HepG2 (cell line): ENCODE measurements around the gene SPATS2. TPM values are rescaled to one million over a fixed set of nuclear protein-coding genes. Genes with fewer than 3 reads are reported as not detected.
A peak's percentile ranks its signal among the peaks of the same experiment; 100 is the strongest.

ENCODE experiments used
- ATAC-seq: fragments of 200-7000 bp; cut with Tn5 transposase; 3 replicates; pipeline ENCODE4 v1.9.1; 2020; ENCODE audit warnings: mild to moderate bottlenecking, moderate library complexity
- BruUV-seq: library from RNA; stranded (reverse); fragments of 400-500 nt; replicated peaks from 2 replicates; lab custom pipeline; 2021; lab: Mats Ljungman, UMichigan
- CTCF ChIA-PET: fragments of 300-600 bp; formaldehyde crosslinking; extraction: SDS; loops from one replicate; lab custom pipeline; 2021; ENCODE audit warnings: low total read pairs, inconsistent platforms, low intra/inter-chr PET ratio; lab: Yijun Ruan, JAX
- POLR2A ChIA-PET: fragments of 350-600 bp; sonication (Branson Sonifier 250); formaldehyde crosslinking; loops from one replicate; lab custom pipeline; 2020; ENCODE audit warnings: antibody characterized with exemption, inconsistent platforms; lab: Yijun Ruan, JAX
- DNase-seq: peaks from one replicate; pipeline ENCODE4 v3.0.0-alpha.2; 2015; ENCODE audit warnings: low spot score
- FAIRE-seq: peaks from 3 replicates; lab custom pipeline; 2011; peaks lifted over from hg19 to GRCh38; lab: Jason Lieb, UNC
- H2AFZ ChIP-seq: one replicate; pipeline ENCODE4 v1.6.1; 2011; ENCODE audit warnings: low read length, inconsistent platforms
- H3K27ac ChIP-seq: fragments of 300-600 bp; 3 replicates; pipeline ENCODE4 v1.8.0; 2011; ENCODE audit warnings: mixed run types, mild to moderate bottlenecking, mixed read lengths, low read length, inconsistent platforms; ENCODE audit not compliant: insufficient read depth; ENCODE audit errors: extremely low read length
- H3K27me3 ChIP-seq, 2 experiments: fragments of 200-600 bp in 1 of 2; 2 replicates in 1 of 2; 3 replicates in 1 of 2; pipeline versions ENCODE4 v1.6.0 to v1.8.0; 2011; ENCODE audit warnings: low read length in 2 of 2, mild to moderate bottlenecking in 2 of 2, moderate library complexity in 2 of 2, inconsistent platforms in 1 of 2; ENCODE audit not compliant: insufficient read depth in 2 of 2, control insufficient read depth in 1 of 2
- H3K36me3 ChIP-seq, 2 experiments: fragments of 200-600 bp in 1 of 2; replicated peaks in 1 of 2; 2 replicates in 1 of 2; 3 replicates in 1 of 2; pipeline versions ENCODE4 v1.5.1 to v1.8.0; 2011; ENCODE audit warnings: low read length in 2 of 2, inconsistent platforms in 1 of 2; ENCODE audit not compliant: insufficient read depth in 2 of 2, control insufficient read depth in 1 of 2
- H3K4me1 ChIP-seq: 2 replicates; pipeline ENCODE4 v1.5.1; 2012; ENCODE audit warnings: low read length, inconsistent platforms; ENCODE audit not compliant: insufficient read depth
- H3K4me2 ChIP-seq: 2 replicates; pipeline ENCODE4 v1.6.0; 2011; ENCODE audit warnings: low read depth, low read length, inconsistent platforms
- H3K4me3 ChIP-seq, 3 experiments: fragments of 200-600 bp in 1 of 3; sonication (generic), shearing (Covaris generic) in 1 of 3; replicated peaks in 1 of 3; 2 replicates each; pipeline ENCODE4 v1.5.1; 2011 to 2016; ENCODE audit warnings: low read length in 3 of 3, inconsistent platforms in 2 of 3, low read depth in 2 of 3, mild to moderate bottlenecking in 2 of 3, control low read depth in 1 of 3, mixed read lengths in 1 of 3; ENCODE audit not compliant: insufficient read depth in 1 of 3
- H3K79me2 ChIP-seq: one replicate; pipeline ENCODE4 v1.6.1; 2011; ENCODE audit warnings: low read length, inconsistent platforms; ENCODE audit not compliant: insufficient read depth
- H3K9ac ChIP-seq: 2 replicates; pipeline ENCODE4 v1.6.0; 2011; ENCODE audit warnings: mild to moderate bottlenecking, low read depth, low read length, inconsistent platforms; ENCODE audit not compliant: insufficient read depth
- H3K9me3 ChIP-seq: 2 replicates; pipeline ENCODE4 v1.5.1; 2012; ENCODE audit warnings: mild to moderate bottlenecking, low read length
- H4K20me1 ChIP-seq: 2 replicates; pipeline ENCODE4 v1.6.0; 2011; ENCODE audit warnings: inconsistent platforms, mild to moderate bottlenecking, low read length, moderate library complexity; ENCODE audit not compliant: insufficient read depth
- ATF7-NPFF ChIP-seq: sonication (generic); formaldehyde crosslinking; IDR thresholded peaks from 2 replicates; pipeline ENCODE4 v1.8.1; 2023; ENCODE audit warnings: mild to moderate bottlenecking, low read depth, missing genetic modification reagents, moderate library complexity
- ATM ChIP-seq: fragments of 450-650 bp; IDR thresholded peaks from 2 replicates; pipeline ENCODE4 v1.7.1; 2017; ENCODE audit warnings: mild to moderate bottlenecking, borderline replicate concordance
- HNRNPL ChIP-seq: fragments of 200-400 bp; formaldehyde crosslinking; IDR thresholded peaks from 2 replicates; pipeline ENCODE4 v1.6.1; 2017; ENCODE audit warnings: mild to moderate bottlenecking, low read depth, low read length
- HOXD1 ChIP-seq: sonication (generic); formaldehyde crosslinking; IDR thresholded peaks from 2 replicates; pipeline ENCODE4 v1.5.0; 2020; ENCODE audit warnings: missing genetic modification reagents
- MYPOP ChIP-seq: sonication (generic); formaldehyde crosslinking; IDR thresholded peaks from 2 replicates; pipeline ENCODE4 v1.8.1; 2023; ENCODE audit warnings: mild to moderate bottlenecking, moderate library complexity, missing genetic modification reagents
- NR0B2 ChIP-seq: sonication (generic); formaldehyde crosslinking; IDR thresholded peaks from 2 replicates; pipeline ENCODE4 v1.4.0; 2020; ENCODE audit warnings: mild to moderate bottlenecking, missing genetic modification reagents
- NR2F1 ChIP-seq, 2 experiments: fragments of 450-650 bp in 1 of 2; formaldehyde crosslinking in 1 of 2; IDR thresholded peaks; 2 replicates each; pipeline versions ENCODE4 v1.5.0 to v1.6.1; 2016 to 2020; ENCODE audit warnings: mild to moderate bottlenecking in 1 of 2, missing compliant biosample characterization in 1 of 2, missing genetic modification reagents in 1 of 2, moderate library complexity in 1 of 2
- NR3C1 ChIP-seq: sonication (generic); formaldehyde crosslinking; IDR thresholded peaks from 2 replicates; pipeline ENCODE4 v1.4.0; 2020; ENCODE audit warnings: missing genetic modification reagents
- RBFOX2 ChIP-seq: fragments of 200-400 bp; formaldehyde crosslinking; IDR thresholded peaks from 2 replicates; pipeline ENCODE4 v1.6.1; 2017; ENCODE audit warnings: low read depth, mild to moderate bottlenecking, low read length
- SIN3A ChIP-seq: IDR thresholded peaks from 2 replicates; pipeline ENCODE4 v1.6.1; 2011; ENCODE audit warnings: low read depth, mild to moderate bottlenecking, control low read depth, low read length, borderline replicate concordance
- YY1 ChIP-seq: IDR thresholded peaks from 2 replicates; pipeline ENCODE4 v1.6.1; 2011; ENCODE audit warnings: low read length, low read depth, moderate library complexity, mild to moderate bottlenecking; ENCODE audit not compliant: insufficient read depth, insufficient replicate concordance
- ZFP91 ChIP-seq: sonication (generic); formaldehyde crosslinking; IDR thresholded peaks from 2 replicates; pipeline ENCODE4 v1.9.0; 2022; ENCODE audit warnings: missing genetic modification reagents, mild to moderate bottlenecking, borderline replicate concordance
- ZNF556 ChIP-seq: sonication (generic); formaldehyde crosslinking; IDR thresholded peaks from 2 replicates; pipeline ENCODE4 v1.4.0; 2020; ENCODE audit warnings: mild to moderate bottlenecking, missing genetic modification reagents, borderline replicate concordance
- ZNF605 ChIP-seq: sonication (generic); formaldehyde crosslinking; IDR thresholded peaks from 2 replicates; pipeline ENCODE4 v1.8.0; 2022; ENCODE audit warnings: mild to moderate bottlenecking, missing genetic modification reagents
- ZNF639 ChIP-seq: conservative IDR thresholded peaks from 2 replicates; pipeline ENCODE4 v1.6.1; 2018; ENCODE audit warnings: missing genetic modification reagents
- WGBS: methylation state at CpG from one replicate; pipeline ENCODE4 v1.1.6; 2017; ENCODE audit warnings: low lambda C conversion rate; 5-methylcytosine and 5-hydroxymethylcytosine counted together
- in situ Hi-C: cut with HindIII; loops from 2 replicates; pipeline ENCODE4 v1.10.0; 2017; ENCODE audit warnings: low pct_unique_long_range_greater_than_20kb; ENCODE audit not compliant: extremely low pct_ligation_motif_present
- intact Hi-C: fragments of 100-400 bp; cut with micrococcal nuclease; formaldehyde crosslinking; loops from one replicate; pipeline ENCODE4 v1.10.0; 2022; ENCODE audit not compliant: unreplicated experiment
- polyA plus RNA-seq, 8 experiments: library from polyadenylated mRNA; depleted of rRNA in 3 of 8; stranded (reverse) in 7 of 8; unstranded in 1 of 8; fragments of >200 nt; fragmentation: Illumina TruSeq in 4 of 8; extraction: Trizol in 4 of 8; gene quantifications; 2 replicates each; pipeline versions ENCODE4 v1.2.1 to v1.2.3, GENCODE V29; 2011 to 2016; ENCODE audit warnings: low read depth in 4 of 8, missing spikeins in 1 of 8, mixed read lengths in 1 of 8; ENCODE audit not compliant: insufficient read depth in 1 of 8
- total RNA-seq, 5 experiments: library from RNA; depleted of rRNA; stranded (reverse); fragments of >200 nt; fragmentation: Illumina TruSeq; extraction: Trizol; gene quantifications; 2 replicates each; pipeline ENCODE4 v1.2.3, GENCODE V29; 2016; ENCODE audit warnings: low read depth in 1 of 5

Gene SPATS2
- total and polyA plus RNA-seq, 2 of the 13 experiments (the other 11 are each of a cell fraction or from before 2014, with no cell fraction given): 19.3 to 28.1 TPM

- Histone ChIP-seq H3K27ac (peak overlapping the region; percentile 97), H3K9ac (peak overlapping the region; percentile 89), H3K27me3 (no peaks in the 10 kb centered on the region; a peak in 1 of 5 replicates), H3K9me3 (no peaks in the 10 kb centered on the region), H4K20me1 (peaks cover 3% of the 10 kb centered on the region; the same call in 1 of the 2 replicates), H3K79me2 (peaks cover 42% of the 10 kb centered on the region), H3K4me1 (peaks cover 56% of the 10 kb centered on the region), H3K4me2 (peak overlapping the region; percentile 79), H3K36me3 (no peaks in the 10 kb centered on the region; a peak in 1 of 5 replicates), H2AFZ (peak overlapping the region; percentile 25), H3K4me3 (peak overlapping the region; percentile 80 to 97 (median 83))
- peak; percentile 88 for DNase-seq
- ChIA-PET POLR2A (interaction anchor here (0.6 to 2.2 kb wide), 34 partner anchors 9 to 374 kb away, joined by 3 to 41 read pairs (median 4); partner anchors contain the start of genes DNAJC22, TMBIM6 and TROAP), CTCF (no interaction called here)
- BruUV-seq: TSS peak; percentile 93
- in situ Hi-C loops (loop anchor here (5.0 kb wide), 1 partner anchor 130 kb away; no protein-coding TSS in a partner anchor), intact Hi-C loops (loop anchor here (10.0 kb wide), 1 partner anchor 58 kb away; no protein-coding TSS in a partner anchor)
- no peak for FAIRE-seq
- peak; percentile 87 for ATAC-seq
- 2% methylated on average over 46 of the region's 97 CpGs for WGBS
- TF ChIP-seq RBFOX2: peak; percentile 95
- TF ChIP-seq ZNF556 (CRISPR knock-in tag): no peak
- peak; percentile 61; the same call in 1 of the 2 replicates for TF ChIP-seq MYPOP (CRISPR knock-in tag)
- TF ChIP-seq ZNF605 (CRISPR knock-in tag): peak; percentile 92
- 0 out of 2 replicates have a peak, but pooled peaks have one; percentile 6 for TF ChIP-seq HNRNPL
- peak; percentile 54 for TF ChIP-seq YY1
- no peak; the same call in 1 of the 2 replicates for TF ChIP-seq ZNF639
- no peak for TF ChIP-seq NR2F1 (CRISPR knock-in tag; IDR thresholded peaks at IDR 0.05)
- TF ChIP-seq NR3C1: no peak
- TF ChIP-seq ZFP91 (CRISPR knock-in tag): peak; percentile 51; the same call in 1 of the 2 replicates
- peak; percentile 73; the same call in 1 of the 2 replicates for TF ChIP-seq SIN3A
- no peak for TF ChIP-seq ATM
- peak; percentile 16 for TF ChIP-seq NR0B2 (CRISPR knock-in tag)
- TF ChIP-seq HOXD1 (CRISPR knock-in tag): 0 out of 2 replicates have a peak, but pooled peaks have one; percentile 18
- TF ChIP-seq ATF7-NPFF (CRISPR knock-in tag): peak; percentile 10; the same call in 1 of the 2 replicates
These were observed 446 bp upstream of the SPATS2 start for GRCh38 chr12:49366652-49367380.
